Stimulated activated CD8-positive, alpha-beta memory T cell treated with anti-CD3 and anti-CD28 coated beads, Interleukin-4, amount 100 ng/mL, for 1 hour (primary cell): Measurements from ENCODE around the gene HECW1.

Experiments used
- DNase-seq, 2 donors: peaks; one replicate each; pipeline ENCODE4 v3.0.0-alpha.2; 2020; ENCODE audit warnings: low read depth in 2 of 2, low spot score in 1 of 2

Gene HECW1

GRCh38 chr7:43248961-43249822 lies 136.7 kb downstream of the HECW1 start:
- DNase-seq, result no peak

- no peak for DNase-seq
These were observed 137.3 kb downstream of the HECW1 start for GRCh38 chr7:43249823-43250145.

GRCh38 chr7:43260980-43261878 lies 148.8 kb downstream of the HECW1 start:
- DNase-seq, result peak; percentile 13 to 34

GRCh38 chr7:43265139-43265538 lies 152.7 kb downstream of the HECW1 start:
- no peak for DNase-seq

GRCh38 chr7:43273939-43274719 lies 161.7 kb downstream of the HECW1 start:
- DNase-seq, result no peak

GRCh38 chr7:43274752-43275151 lies 162.3 kb downstream of the HECW1 start:
- no peak for DNase-seq

GRCh38 chr7:43276547-43276946 lies 164.1 kb downstream of the HECW1 start:
- no peak for DNase-seq

GRCh38 chr7:43278088-43278644 lies 165.7 kb downstream of the HECW1 start:
- DNase-seq, result no peak

GRCh38 chr7:43281268-43281667 lies 168.8 kb downstream of the HECW1 start:
- DNase-seq, result no peak

GRCh38 chr7:43283706-43284105 lies 171.3 kb downstream of the HECW1 start:
- DNase-seq, result no peak

GRCh38 chr7:43289826-43290225 lies 177.4 kb downstream of the HECW1 start:
- no peak for DNase-seq

GRCh38 chr7:43290978-43291377 lies 178.5 kb downstream of the HECW1 start:
- no peak for DNase-seq

GRCh38 chr7:43291789-43292188 lies 179.3 kb downstream of the HECW1 start:
- no peak for DNase-seq

GRCh38 chr7:43292384-43292783 lies 179.9 kb downstream of the HECW1 start:
- no peak for DNase-seq

- no peak for DNase-seq
These were observed 181.7 kb downstream of the HECW1 start for GRCh38 chr7:43294080-43294630.

GRCh38 chr7:43295429-43295828 lies 183.0 kb downstream of the HECW1 start:
- DNase-seq, result no peak

- DNase-seq, result no peak
These were observed 183.9 kb downstream of the HECW1 start for GRCh38 chr7:43296306-43296705.

- no peak for DNase-seq
These were observed 186.2 kb downstream of the HECW1 start for GRCh38 chr7:43298617-43299016.

- DNase-seq, result no peak
These were observed 187.7 kb downstream of the HECW1 start for GRCh38 chr7:43300121-43300520.

GRCh38 chr7:43302211-43302711 lies 189.8 kb downstream of the HECW1 start:
- DNase-seq, result no peak
